ENCODE measurements around the gene STAT6. TPM values are rescaled to one million over a fixed set of nuclear protein-coding genes. Genes with fewer than 3 reads are reported as not detected.

STAT6 gene
- total and polyA plus RNA-seq, 11 donors = 31.6 to 87.7 (median 38.4) TPM

- Histone ChIP-seq H3K9me3 (no peaks in the 10 kb centered on the region), H3K27me3 (no peaks in the 10 kb centered on the region), H3K36me3 (peaks cover 0 to 75% (median 70%) of the 10 kb centered on the region in 9 donors), H3K4me3 (peak overlapping the region in 3 of 12 donors; percentile 14 to 26 (median 25)), H3K4me1 (peaks cover 0 to 54% (median 39%) of the 10 kb centered on the region in 12 donors), H3K27ac (peak overlapping the region in 11 of 12 donors; percentile 32 to 99 (median 68))
- intact Hi-C loops (cut with DNase I) = loop anchor here in 1 of 10 donors (2.0 kb wide), 1 partner anchor 13 kb away; no protein-coding TSS in a partner anchor
- TF ChIP-seq CTCF (IDR thresholded peaks at IDR 0.05) (peak in 11 of 12 donors; percentile 14 to 54 (median 44)), POLR2A (IDR thresholded peaks at IDR 0.05) (no peak)
- ATAC-seq = peak in 3 of 4 donors; percentile 42 to 66 (median 52)
- DNase-seq = peak; percentile 78 to 85 (median 79)
- WGBS, 4 donors = 47 to 63% (median 53%) methylated on average over 13 to 24 of the region's 24 CpGs
Measured at GRCh38 chr12:57093415-57094207, 17.6 kb downstream of the STAT6 start.

GRCh38 chr12:57092876-57093414 is 18.2 kb downstream of the STAT6 start:
- Histone ChIP-seq H3K27ac (peak overlapping the region in 10 of 12 donors; percentile 19 to 99 (median 60)), H3K4me1 (peaks cover 0 to 59% (median 44%) of the 10 kb centered on the region in 12 donors), H3K9me3 (no peaks in the 10 kb centered on the region), H3K36me3 (peaks cover 0 to 68% (median 63%) of the 10 kb centered on the region in 9 donors), H3K27me3 (no peaks in the 10 kb centered on the region), H3K4me3 (no peak overlapping the region)
- DNase-seq (peak in 1 of 5 donors; percentile 14), ATAC-seq (no peak)
- 82 to 97% (median 91%) methylated on average over 2 to 4 of the region's 4 CpGs for WGBS, 4 donors
- TF ChIP-seq CTCF (IDR thresholded peaks at IDR 0.05) = no peak
- no peak for TF ChIP-seq POLR2A (IDR thresholded peaks at IDR 0.05)
- intact Hi-C loops (cut with DNase I) = loop anchor here in 1 of 10 donors (2.0 kb wide), 1 partner anchor 14 kb away; no protein-coding TSS in a partner anchor

- DNase-seq = peak in 1 of 5 donors; percentile 15
Measured at GRCh38 chr12:57092529-57092862, 18.7 kb downstream of the STAT6 start.

More at GRCh38 chr12:57092529-57092862, 18.7 kb downstream of the STAT6 start:
- intact Hi-C loops (cut with DNase I) = loop anchor here in 1 of 10 donors (2.0 kb wide), 1 partner anchor 14 kb away; no protein-coding TSS in a partner anchor
- Histone ChIP-seq H3K27ac (peak overlapping the region in 3 of 12 donors; percentile 19 to 99 (median 77)), H3K27me3 (no peaks in the 10 kb centered on the region), H3K4me1 (peaks cover 0 to 64% (median 46%) of the 10 kb centered on the region in 12 donors), H3K4me3 (no peak overlapping the region), H3K36me3 (peaks cover 0 to 64% (median 59%) of the 10 kb centered on the region in 9 donors), H3K9me3 (no peaks in the 10 kb centered on the region)
- no peak for ATAC-seq
- TF ChIP-seq CTCF (IDR thresholded peaks at IDR 0.05) = no peak
- 75 to 83% (median 79%) methylated on average over 5 of the region's 5 CpGs for WGBS, 4 donors

Data from heart left ventricle (tissue), 16 donors.